ENCODE results near the gene RPUSD3.

RPUSD3 gene

DNA sequence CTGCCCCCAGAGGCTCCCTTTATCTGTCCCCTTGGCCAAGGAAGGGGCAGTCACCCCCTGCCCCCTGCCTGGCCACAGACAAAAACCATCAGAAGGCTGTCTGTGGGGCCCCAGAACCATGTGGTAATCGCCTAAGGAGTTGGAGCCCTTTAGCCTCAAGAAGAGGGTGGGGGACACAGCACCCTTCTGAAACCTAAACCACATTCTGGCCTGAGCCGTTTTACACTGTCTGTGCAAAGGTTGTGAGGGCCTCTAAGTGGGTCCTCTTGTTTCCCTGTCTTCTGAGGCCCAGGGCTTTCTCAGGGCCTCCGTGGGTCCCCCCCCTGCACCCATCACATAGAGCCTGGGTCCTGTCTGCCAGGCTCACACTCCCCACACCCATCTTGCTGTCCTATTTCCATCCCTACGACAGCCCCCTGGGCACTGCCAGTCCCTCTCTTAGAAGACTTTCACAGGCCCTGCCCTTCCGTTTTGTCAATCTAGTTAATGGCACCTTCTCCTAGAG lies 17.9 kb upstream of the RPUSD3 start:
- Histone ChIP-seq H3K9me2 (replicated peaks; ENCODE audit: insufficient read depth, low read length) (no peaks in the 10 kb centered on the region), H3K36me3 (replicated peaks; ENCODE audit: insufficient read depth, low read length) (no peaks in the 10 kb centered on the region), H3K27me3 (replicated peaks; ENCODE audit: insufficient read depth, low read length) (no peaks in the 10 kb centered on the region), H3K9me3 (replicated peaks; ENCODE audit: insufficient read depth, low read length) (no peaks in the 10 kb centered on the region), H3K4me3 (ENCODE audit: low read length) (no peak overlapping the region), H3K4me2 (ENCODE audit: low read depth, low read length) (no peak overlapping the region), H3K9ac (ENCODE audit: low read length) (no peak overlapping the region), H2AFZ (ENCODE audit: low read length) (no peak overlapping the region), H3F3A (ENCODE audit: insufficient read depth, low read length) (no peaks in the 10 kb centered on the region), H3K27ac (ENCODE audit: low read length) (no peak overlapping the region), H3K4me1 (ENCODE audit: low read length) (no peaks in the 10 kb centered on the region), H4K20me1 (ENCODE audit: insufficient read depth, low read length) (no peaks in the 10 kb centered on the region), H3K79me2 (ENCODE audit: low read length) (no peaks in the 10 kb centered on the region)
- no peak for DNase-seq
- TF ChIP-seq EZH2 (optimal IDR thresholded peaks at IDR 0.05; ENCODE audit: low read depth, low read length) (no peak), EZH2phosphoT487 (IDR thresholded peaks at IDR 0.05; ENCODE audit: low read length) (no peak)
- TF ChIP-seq, protein P1, sequence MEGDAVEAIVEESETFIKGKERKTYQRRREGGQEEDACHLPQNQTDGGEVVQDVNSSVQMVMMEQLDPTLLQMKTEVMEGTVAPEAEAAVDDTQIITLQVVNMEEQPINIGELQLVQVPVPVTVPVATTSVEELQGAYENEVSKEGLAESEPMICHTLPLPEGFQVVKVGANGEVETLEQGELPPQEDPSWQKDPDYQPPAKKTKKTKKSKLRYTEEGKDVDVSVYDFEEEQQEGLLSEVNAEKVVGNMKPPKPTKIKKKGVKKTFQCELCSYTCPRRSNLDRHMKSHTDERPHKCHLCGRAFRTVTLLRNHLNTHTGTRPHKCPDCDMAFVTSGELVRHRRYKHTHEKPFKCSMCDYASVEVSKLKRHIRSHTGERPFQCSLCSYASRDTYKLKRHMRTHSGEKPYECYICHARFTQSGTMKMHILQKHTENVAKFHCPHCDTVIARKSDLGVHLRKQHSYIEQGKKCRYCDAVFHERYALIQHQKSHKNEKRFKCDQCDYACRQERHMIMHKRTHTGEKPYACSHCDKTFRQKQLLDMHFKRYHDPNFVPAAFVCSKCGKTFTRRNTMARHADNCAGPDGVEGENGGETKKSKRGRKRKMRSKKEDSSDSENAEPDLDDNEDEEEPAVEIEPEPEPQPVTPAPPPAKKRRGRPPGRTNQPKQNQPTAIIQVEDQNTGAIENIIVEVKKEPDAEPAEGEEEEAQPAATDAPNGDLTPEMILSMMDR (IDR thresholded peaks at IDR 0.05; ENCODE audit: low read length): no peak

GRCh38 chr3:9861201-9861600 lies 17.4 kb upstream of the RPUSD3 start:
- H3K9me3 ChIP-seq (replicated peaks; ENCODE audit: insufficient read depth, low read length): no peaks in the 10 kb centered on the region
- no peaks in the 10 kb centered on the region for H3F3A ChIP-seq (ENCODE audit: insufficient read depth, low read length)
- TF ChIP-seq EZH2phosphoT487 (IDR thresholded peaks at IDR 0.05; ENCODE audit: low read length): no peak
- no peak for TF ChIP-seq EZH2 (optimal IDR thresholded peaks at IDR 0.05; ENCODE audit: low read depth, low read length)
- TF ChIP-seq, protein P1 (IDR thresholded peaks at IDR 0.05; ENCODE audit: low read length): no peak
- H3K4me3 ChIP-seq (ENCODE audit: low read length): no peak overlapping the region
- H3K9ac ChIP-seq (ENCODE audit: low read length): no peak overlapping the region
- H4K20me1 ChIP-seq (ENCODE audit: insufficient read depth, low read length): no peaks in the 10 kb centered on the region
- no peak overlapping the region for H3K27ac ChIP-seq (ENCODE audit: low read length)
- H2AFZ ChIP-seq (ENCODE audit: low read length): no peak overlapping the region
- H3K4me1 ChIP-seq (ENCODE audit: low read length): no peaks in the 10 kb centered on the region
- H3K9me2 ChIP-seq (replicated peaks; ENCODE audit: insufficient read depth, low read length): no peaks in the 10 kb centered on the region
- DNase-seq: no peak
- no peak overlapping the region for H3K4me2 ChIP-seq (ENCODE audit: low read depth, low read length)
- no peaks in the 10 kb centered on the region for H3K27me3 ChIP-seq (replicated peaks; ENCODE audit: insufficient read depth, low read length)
- no peaks in the 10 kb centered on the region for H3K36me3 ChIP-seq (replicated peaks; ENCODE audit: insufficient read depth, low read length)
- no peaks in the 10 kb centered on the region for H3K79me2 ChIP-seq (ENCODE audit: low read length)

DNA sequence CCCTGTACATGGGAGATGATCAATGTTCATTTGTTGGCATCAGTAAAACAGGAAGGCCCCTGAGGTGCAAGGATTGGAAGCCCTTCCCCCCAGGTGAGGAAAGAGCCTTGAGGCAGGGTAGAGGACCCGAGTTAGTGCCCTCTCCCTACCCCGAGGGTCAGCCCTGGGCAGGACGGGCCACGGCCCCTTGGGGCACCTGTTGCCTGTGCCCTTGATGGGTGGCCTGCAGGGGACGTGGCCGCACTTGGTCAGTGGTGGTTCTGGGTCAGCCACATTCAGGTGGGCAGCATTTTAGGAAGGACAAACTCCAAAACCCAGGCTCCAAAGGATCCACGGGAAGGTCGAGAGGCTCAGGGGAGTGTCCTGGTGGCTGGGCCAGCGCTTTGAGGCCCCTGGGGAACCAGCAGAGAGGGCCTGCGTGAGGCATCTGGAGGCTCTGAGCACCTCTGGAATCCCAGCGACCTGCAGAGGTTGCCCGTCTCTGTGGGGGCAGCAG lies 15.8 kb upstream of the RPUSD3 start:
- Histone ChIP-seq H3K36me3 (replicated peaks; ENCODE audit: insufficient read depth, low read length) (no peaks in the 10 kb centered on the region), H3K27me3 (replicated peaks; ENCODE audit: insufficient read depth, low read length) (no peaks in the 10 kb centered on the region), H3K9me2 (replicated peaks; ENCODE audit: insufficient read depth, low read length) (no peaks in the 10 kb centered on the region), H3K9me3 (replicated peaks; ENCODE audit: insufficient read depth, low read length) (no peaks in the 10 kb centered on the region), H3K79me2 (ENCODE audit: low read length) (no peaks in the 10 kb centered on the region), H4K20me1 (ENCODE audit: insufficient read depth, low read length) (no peaks in the 10 kb centered on the region), H2AFZ (ENCODE audit: low read length) (no peak overlapping the region), H3K4me1 (ENCODE audit: low read length) (no peaks in the 10 kb centered on the region), H3K4me3 (ENCODE audit: low read length) (no peak overlapping the region), H3K27ac (ENCODE audit: low read length) (no peak overlapping the region), H3K9ac (ENCODE audit: low read length) (no peak overlapping the region), H3K4me2 (ENCODE audit: low read depth, low read length) (no peak overlapping the region), H3F3A (ENCODE audit: insufficient read depth, low read length) (no peaks in the 10 kb centered on the region)
- no peak for DNase-seq
- TF ChIP-seq, protein P1 (IDR thresholded peaks at IDR 0.05; ENCODE audit: low read length): no peak
- TF ChIP-seq EZH2 (optimal IDR thresholded peaks at IDR 0.05; ENCODE audit: low read depth, low read length) (no peak), EZH2phosphoT487 (IDR thresholded peaks at IDR 0.05; ENCODE audit: low read length) (no peak)

All from MM.1S (cell line).